OCI-LY3 (cell line): ENCODE results near the gene FARP1.

Experiments
- H2AFZ ChIP-seq: fragments of 200-600, 300-600 bp; shearing (Covaris generic); 2 replicates; pipeline ENCODE4 v1.6.0; 2014; ENCODE audit warnings: antibody characterized with exemption, low read depth, low read length
- H3K27ac ChIP-seq: fragments of 200-600, 300-600 bp; sonication (generic); 2 replicates; pipeline ENCODE4 v1.5.1; 2014; ENCODE audit warnings: mild to moderate bottlenecking, low read length, moderate library complexity, mixed read lengths
- H3K27me3 ChIP-seq: fragments of 200-600, 300-600 bp; sonication (generic); 2 replicates; pipeline ENCODE4 v1.6.1; 2014; ENCODE audit warnings: low read depth, low read length, mixed read lengths
- H3K36me3 ChIP-seq: fragments of 200-600, 300-600 bp; sonication (generic); replicated peaks from 2 replicates; pipeline ENCODE3; 2014; ENCODE audit warnings: low read depth, low read length, mixed read lengths
- H3K4me1 ChIP-seq: fragments of 300-600, 200-600 bp; sonication (generic); 2 replicates; pipeline ENCODE4 v1.6.1; 2014; ENCODE audit warnings: low read length, mixed read lengths
- H3K4me2 ChIP-seq: fragments of 200-600, 300-600 bp; sonication (generic); 2 replicates; pipeline ENCODE4 v1.6.1; 2014; ENCODE audit warnings: low read length, mixed read lengths
- H3K4me3 ChIP-seq: fragments of 300-600, 200-600 bp; sonication (generic); 2 replicates; pipeline ENCODE4 v1.5.1; 2014; ENCODE audit warnings: antibody characterized with exemption, mild to moderate bottlenecking, low read length, moderate library complexity
- H3K79me2 ChIP-seq: fragments of 300-600, 200-600 bp; shearing (Covaris generic); 2 replicates; pipeline ENCODE4 v1.6.1; 2014; ENCODE audit warnings: mild to moderate bottlenecking, low read length, mixed read lengths
- H3K9ac ChIP-seq: fragments of 300-600, 200-600 bp; shearing (Covaris generic); 2 replicates; pipeline ENCODE4 v1.6.0; 2014; ENCODE audit warnings: mild to moderate bottlenecking, low read length, moderate library complexity
- H3K9me3 ChIP-seq: fragments of 200-600, 300-600 bp; shearing (Covaris generic); 2 replicates; pipeline ENCODE4 v1.6.1; 2014; ENCODE audit warnings: low read length, mixed read lengths; ENCODE audit not compliant: insufficient read depth
- H4K20me1 ChIP-seq: fragments of 200-600, 300-600 bp; sonication (generic); 2 replicates; pipeline ENCODE4 v1.6.1; 2016; ENCODE audit warnings: low read length, mixed read lengths; ENCODE audit not compliant: insufficient read depth
- CTCF ChIP-seq: fragments of 200-600, 300-600 bp; sonication (generic); IDR thresholded peaks from 2 replicates; pipeline ENCODE4 v1.5.1; 2014; ENCODE audit warnings: antibody characterized with exemption, low read length, low read depth
- EZH2phosphoT487 ChIP-seq: fragments of 200-600 bp; shearing (Covaris generic); IDR thresholded peaks from 2 replicates; pipeline ENCODE4 v1.6.1; 2018; ENCODE audit warnings: antibody characterized with exemption, mixed run types, low read depth

FARP1 gene

GRCh38 chr13:98187155-98187964 is 44.5 kb downstream of the FARP1 start:
- Histone ChIP-seq H3K9me3 (no peaks in the 10 kb centered on the region), H3K27me3 (no peaks in the 10 kb centered on the region), H3K4me3 (no peak overlapping the region), H3K27ac (no peak overlapping the region), H4K20me1 (no peaks in the 10 kb centered on the region), H3K4me2 (no peak overlapping the region), H3K36me3 (no peaks in the 10 kb centered on the region), H3K79me2 (no peaks in the 10 kb centered on the region), H2AFZ (no peak overlapping the region), H3K9ac (no peak overlapping the region), H3K4me1 (no peaks in the 10 kb centered on the region)
- TF ChIP-seq CTCF, result no peak
- no peak for TF ChIP-seq EZH2phosphoT487

- Histone ChIP-seq H3K27ac (no peak overlapping the region), H3K4me1 (no peaks in the 10 kb centered on the region), H4K20me1 (no peaks in the 10 kb centered on the region), H3K79me2 (no peaks in the 10 kb centered on the region), H3K4me2 (no peak overlapping the region), H3K9me3 (no peaks in the 10 kb centered on the region), H3K9ac (no peak overlapping the region), H3K36me3 (no peaks in the 10 kb centered on the region), H3K27me3 (no peaks in the 10 kb centered on the region), H2AFZ (no peak overlapping the region), H3K4me3 (no peak overlapping the region)
- TF ChIP-seq CTCF, result no peak
- TF ChIP-seq EZH2phosphoT487, result no peak
These were observed 45.0 kb downstream of the FARP1 start for GRCh38 chr13:98187965-98188261.

- Histone ChIP-seq H3K4me1 (no peaks in the 10 kb centered on the region), H3K36me3 (no peaks in the 10 kb centered on the region), H3K4me2 (no peak overlapping the region), H4K20me1 (no peaks in the 10 kb centered on the region), H3K9ac (no peak overlapping the region), H3K79me2 (no peaks in the 10 kb centered on the region), H3K9me3 (no peaks in the 10 kb centered on the region), H2AFZ (no peak overlapping the region), H3K27me3 (no peaks in the 10 kb centered on the region), H3K27ac (no peak overlapping the region), H3K4me3 (no peak overlapping the region)
- TF ChIP-seq CTCF, result no peak
- no peak for TF ChIP-seq EZH2phosphoT487
These were observed 45.8 kb downstream of the FARP1 start for GRCh38 chr13:98188544-98189166.

GRCh38 chr13:98189841-98190505 is 47.1 kb downstream of the FARP1 start:
- Histone ChIP-seq H4K20me1 (no peaks in the 10 kb centered on the region), H3K36me3 (no peaks in the 10 kb centered on the region), H3K27ac (no peak overlapping the region), H3K4me3 (no peak overlapping the region), H2AFZ (no peak overlapping the region), H3K4me1 (no peaks in the 10 kb centered on the region), H3K79me2 (no peaks in the 10 kb centered on the region), H3K9me3 (no peaks in the 10 kb centered on the region), H3K27me3 (no peaks in the 10 kb centered on the region), H3K4me2 (no peak overlapping the region), H3K9ac (no peak overlapping the region)
- TF ChIP-seq CTCF (no peak), EZH2phosphoT487 (no peak)
